PC-3 (cell line): ENCODE data around the gene HS2ST1.

ENCODE experiments used
- CTCF ChIP-seq: fragments of 300-600 bp; sonication (generic); conservative IDR thresholded peaks from 2 replicates; pipeline ENCODE4 v1.5.1; 2017; ENCODE audit warnings: antibody characterized with exemption, low read depth, mild to moderate bottlenecking, low read length
- EZH2 ChIP-seq: fragments of 300-600 bp; sonication (generic); IDR thresholded peaks from one replicate; pipeline ENCODE4 v1.6.1; 2017; ENCODE audit warnings: antibody characterized with exemption, mild to moderate bottlenecking, low read length; ENCODE audit not compliant: unreplicated experiment
- EZH2phosphoT487 ChIP-seq: fragments of 300-600 bp; sonication (generic); IDR thresholded peaks from 2 replicates; pipeline ENCODE4 v1.6.1; 2018; ENCODE audit warnings: mild to moderate bottlenecking, antibody characterized with exemption, low read length, borderline replicate concordance

- TF ChIP-seq CTCF (no peak), EZH2 (no peak), EZH2phosphoT487 (no peak)
Observed at GRCh38 chr1:87086120-87086519, 171.7 kb downstream of the HS2ST1 start.
